ENCODE results near the gene DRAP1.

DRAP1 gene

DNA sequence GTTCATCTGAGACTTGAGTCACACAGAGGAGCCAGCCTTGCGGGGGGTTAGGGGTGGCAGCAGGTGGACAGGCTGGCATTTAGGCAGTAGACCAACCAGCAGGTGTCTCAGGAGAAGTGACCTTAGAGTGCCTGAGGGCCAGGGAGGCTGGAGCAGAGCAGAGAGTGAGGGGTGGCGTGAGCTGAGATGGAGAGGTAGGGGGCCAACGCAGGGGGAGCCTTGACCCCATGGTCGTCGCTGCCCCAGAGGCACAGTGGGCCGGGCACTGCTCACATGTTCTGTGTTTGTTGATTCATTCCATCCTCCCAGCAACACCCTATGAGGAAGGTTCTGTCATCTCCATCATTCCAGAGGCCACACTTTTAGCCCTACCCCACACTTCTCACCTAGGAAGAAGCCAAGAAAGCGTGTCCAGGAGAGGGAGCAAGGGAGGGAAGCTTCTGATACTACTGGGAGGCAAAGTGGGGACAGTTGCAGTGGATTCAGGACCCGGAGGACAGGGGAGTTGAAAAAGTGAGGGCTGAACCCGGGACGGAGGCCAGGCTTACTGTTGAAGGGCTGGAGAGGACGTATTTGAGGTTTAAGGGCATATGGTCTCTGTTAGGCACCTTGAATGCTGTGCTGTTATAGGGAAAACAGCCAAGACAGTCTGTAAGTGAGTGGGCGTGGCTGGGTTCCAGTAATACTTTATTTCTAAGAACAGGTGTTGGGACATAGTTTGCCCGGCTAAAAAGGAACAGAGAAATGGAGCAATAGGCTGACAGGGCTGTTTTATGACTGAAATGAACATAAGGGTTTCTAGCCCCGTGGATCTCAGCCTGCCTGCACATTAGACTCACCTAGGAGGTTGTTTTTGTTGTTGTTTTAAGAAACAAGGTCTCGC lies 49.6 kb downstream of the DRAP1 start:
- no peak overlapping the region for H3K27ac ChIP-seq
- TF ChIP-seq ZFX (IDR thresholded peaks at IDR 0.05), result no peak
- TF ChIP-seq, protein P1, sequence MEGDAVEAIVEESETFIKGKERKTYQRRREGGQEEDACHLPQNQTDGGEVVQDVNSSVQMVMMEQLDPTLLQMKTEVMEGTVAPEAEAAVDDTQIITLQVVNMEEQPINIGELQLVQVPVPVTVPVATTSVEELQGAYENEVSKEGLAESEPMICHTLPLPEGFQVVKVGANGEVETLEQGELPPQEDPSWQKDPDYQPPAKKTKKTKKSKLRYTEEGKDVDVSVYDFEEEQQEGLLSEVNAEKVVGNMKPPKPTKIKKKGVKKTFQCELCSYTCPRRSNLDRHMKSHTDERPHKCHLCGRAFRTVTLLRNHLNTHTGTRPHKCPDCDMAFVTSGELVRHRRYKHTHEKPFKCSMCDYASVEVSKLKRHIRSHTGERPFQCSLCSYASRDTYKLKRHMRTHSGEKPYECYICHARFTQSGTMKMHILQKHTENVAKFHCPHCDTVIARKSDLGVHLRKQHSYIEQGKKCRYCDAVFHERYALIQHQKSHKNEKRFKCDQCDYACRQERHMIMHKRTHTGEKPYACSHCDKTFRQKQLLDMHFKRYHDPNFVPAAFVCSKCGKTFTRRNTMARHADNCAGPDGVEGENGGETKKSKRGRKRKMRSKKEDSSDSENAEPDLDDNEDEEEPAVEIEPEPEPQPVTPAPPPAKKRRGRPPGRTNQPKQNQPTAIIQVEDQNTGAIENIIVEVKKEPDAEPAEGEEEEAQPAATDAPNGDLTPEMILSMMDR (conservative IDR thresholded peaks at IDR 0.05), result no peak

Data from C4-2B (cell line).